ENCODE measurements around the gene PTPRN2.

PTPRN2 gene

GRCh38 chr7:157616931-157617330 is 970.7 kb downstream of the PTPRN2 start:
- no peak overlapping the region for H3K4me3 ChIP-seq (ENCODE audit: low read length)
- TF ChIP-seq, protein P1, sequence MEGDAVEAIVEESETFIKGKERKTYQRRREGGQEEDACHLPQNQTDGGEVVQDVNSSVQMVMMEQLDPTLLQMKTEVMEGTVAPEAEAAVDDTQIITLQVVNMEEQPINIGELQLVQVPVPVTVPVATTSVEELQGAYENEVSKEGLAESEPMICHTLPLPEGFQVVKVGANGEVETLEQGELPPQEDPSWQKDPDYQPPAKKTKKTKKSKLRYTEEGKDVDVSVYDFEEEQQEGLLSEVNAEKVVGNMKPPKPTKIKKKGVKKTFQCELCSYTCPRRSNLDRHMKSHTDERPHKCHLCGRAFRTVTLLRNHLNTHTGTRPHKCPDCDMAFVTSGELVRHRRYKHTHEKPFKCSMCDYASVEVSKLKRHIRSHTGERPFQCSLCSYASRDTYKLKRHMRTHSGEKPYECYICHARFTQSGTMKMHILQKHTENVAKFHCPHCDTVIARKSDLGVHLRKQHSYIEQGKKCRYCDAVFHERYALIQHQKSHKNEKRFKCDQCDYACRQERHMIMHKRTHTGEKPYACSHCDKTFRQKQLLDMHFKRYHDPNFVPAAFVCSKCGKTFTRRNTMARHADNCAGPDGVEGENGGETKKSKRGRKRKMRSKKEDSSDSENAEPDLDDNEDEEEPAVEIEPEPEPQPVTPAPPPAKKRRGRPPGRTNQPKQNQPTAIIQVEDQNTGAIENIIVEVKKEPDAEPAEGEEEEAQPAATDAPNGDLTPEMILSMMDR (conservative IDR thresholded peaks at IDR 0.05; ENCODE audit: low read length), result no peak
- no peak for DNase-seq (ENCODE audit: low read depth)

- DNase-seq (ENCODE audit: low read depth), result no peak
- TF ChIP-seq, protein P1 (conservative IDR thresholded peaks at IDR 0.05; ENCODE audit: low read length), result no peak
- H3K4me3 ChIP-seq (ENCODE audit: low read length), result no peak overlapping the region
These were observed 971.2 kb downstream of the PTPRN2 start for GRCh38 chr7:157616426-157616825.

GRCh38 chr7:157615852-157616251 is 971.8 kb downstream of the PTPRN2 start:
- DNase-seq (ENCODE audit: low read depth), result no peak
- H3K4me3 ChIP-seq (ENCODE audit: low read length), result no peak overlapping the region
- TF ChIP-seq, protein P1 (conservative IDR thresholded peaks at IDR 0.05; ENCODE audit: low read length), result no peak

- TF ChIP-seq, protein P1 (conservative IDR thresholded peaks at IDR 0.05; ENCODE audit: low read length), result no peak
- H3K4me3 ChIP-seq (ENCODE audit: low read length), result no peak overlapping the region
- no peak for DNase-seq (ENCODE audit: low read depth)
These were observed 972.4 kb downstream of the PTPRN2 start for GRCh38 chr7:157615101-157615817.

GRCh38 chr7:157614457-157615020 is 973.1 kb downstream of the PTPRN2 start:
- DNase-seq (ENCODE audit: low read depth), result no peak
- TF ChIP-seq, protein P1 (conservative IDR thresholded peaks at IDR 0.05; ENCODE audit: low read length), result no peak

GRCh38 chr7:157613575-157614322 is 973.9 kb downstream of the PTPRN2 start:
- no peak overlapping the region for H3K4me3 ChIP-seq (ENCODE audit: low read length)
- TF ChIP-seq, protein P1 (conservative IDR thresholded peaks at IDR 0.05; ENCODE audit: low read length), result no peak
- DNase-seq (ENCODE audit: low read depth), result no peak

More at GRCh38 chr7:157614457-157615020, 973.1 kb downstream of the PTPRN2 start:
- H3K4me3 ChIP-seq (ENCODE audit: low read length), result no peak overlapping the region

Data from AG10803 (cell line).